Bronchial epithelial cell (primary cell): ENCODE measurements around the gene ZNF350. TPM values are rescaled to one million over a fixed set of nuclear protein-coding genes. Genes with fewer than 3 reads are reported as not detected.
A peak's percentile ranks its signal among the peaks of the same experiment; 100 is the strongest.

Source experiments
- DNase-seq: peaks from one replicate; pipeline ENCODE4 v3.0.0-alpha.2; 2010; ENCODE audit warnings: low read depth
- FAIRE-seq: peaks from 2 replicates; lab custom pipeline; 2011; peaks lifted over from hg19 to GRCh38; lab: Jason Lieb, UNC
- H3K27me3 ChIP-seq: 2 replicates; pipeline ENCODE4 v1.5.1; 2011; ENCODE audit warnings: low read length; ENCODE audit not compliant: control insufficient read depth, insufficient read depth
- H3K36me3 ChIP-seq: 2 replicates; pipeline ENCODE4 v1.5.1; 2011; ENCODE audit warnings: low read length; ENCODE audit not compliant: control insufficient read depth, insufficient read depth
- H3K4me3 ChIP-seq: 2 replicates; pipeline ENCODE4 v1.5.1; 2011; ENCODE audit warnings: mild to moderate bottlenecking, low read depth, low read length, control low read depth
- total RNA-seq: library from RNA; depleted of rRNA; stranded (reverse); fragments of >200 nt; gene quantifications from 2 replicates; pipeline ENCODE4 v1.2.1, GENCODE V29; 2014
- TF ChIP-seq, protein P1 (sequence below): IDR thresholded peaks from 2 replicates; pipeline ENCODE4 v1.5.1; 2011; ENCODE audit warnings: mild to moderate bottlenecking, moderate library complexity, low read length, control low read depth, inconsistent platforms; ENCODE audit not compliant: insufficient read depth, severe bottlenecking

Gene ZNF350
- total RNA-seq, 1 donor from 2014 or later = 11.6 TPM

- DNase-seq = no peak
- H3K27me3 ChIP-seq = no peaks in the 10 kb centered on the region
- no peak for FAIRE-seq
- TF ChIP-seq, protein P1, sequence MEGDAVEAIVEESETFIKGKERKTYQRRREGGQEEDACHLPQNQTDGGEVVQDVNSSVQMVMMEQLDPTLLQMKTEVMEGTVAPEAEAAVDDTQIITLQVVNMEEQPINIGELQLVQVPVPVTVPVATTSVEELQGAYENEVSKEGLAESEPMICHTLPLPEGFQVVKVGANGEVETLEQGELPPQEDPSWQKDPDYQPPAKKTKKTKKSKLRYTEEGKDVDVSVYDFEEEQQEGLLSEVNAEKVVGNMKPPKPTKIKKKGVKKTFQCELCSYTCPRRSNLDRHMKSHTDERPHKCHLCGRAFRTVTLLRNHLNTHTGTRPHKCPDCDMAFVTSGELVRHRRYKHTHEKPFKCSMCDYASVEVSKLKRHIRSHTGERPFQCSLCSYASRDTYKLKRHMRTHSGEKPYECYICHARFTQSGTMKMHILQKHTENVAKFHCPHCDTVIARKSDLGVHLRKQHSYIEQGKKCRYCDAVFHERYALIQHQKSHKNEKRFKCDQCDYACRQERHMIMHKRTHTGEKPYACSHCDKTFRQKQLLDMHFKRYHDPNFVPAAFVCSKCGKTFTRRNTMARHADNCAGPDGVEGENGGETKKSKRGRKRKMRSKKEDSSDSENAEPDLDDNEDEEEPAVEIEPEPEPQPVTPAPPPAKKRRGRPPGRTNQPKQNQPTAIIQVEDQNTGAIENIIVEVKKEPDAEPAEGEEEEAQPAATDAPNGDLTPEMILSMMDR = no peak
- H3K4me3 ChIP-seq = no peak overlapping the region
- H3K36me3 ChIP-seq = peaks cover 1% of the 10 kb centered on the region
Measured at GRCh38 chr19:51948975-51949374, 37.7 kb downstream of the ZNF350 start.

DNA sequence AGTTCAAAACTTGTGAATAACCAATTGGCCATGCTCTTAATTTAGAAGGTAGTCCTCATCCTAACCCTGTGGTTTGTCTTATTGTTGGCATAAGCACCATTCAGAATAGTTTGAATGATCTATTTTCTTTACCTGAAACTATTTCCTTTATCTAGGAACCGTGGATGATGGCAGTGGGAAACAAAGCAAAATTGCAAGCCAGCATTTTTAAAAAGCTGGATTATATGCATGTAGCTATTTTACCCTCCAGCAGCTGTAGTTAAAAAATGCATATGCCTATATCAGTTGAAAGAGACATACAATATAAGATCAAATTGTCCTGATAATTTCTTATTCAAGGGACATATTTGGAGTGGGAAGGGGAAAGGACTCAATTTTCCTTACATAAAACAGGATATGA is 40.0 kb downstream of the ZNF350 start:
- peaks cover 8% of the 10 kb centered on the region for H3K36me3 ChIP-seq
- H3K4me3 ChIP-seq = no peak overlapping the region
- DNase-seq (no peak), FAIRE-seq (no peak)
- TF ChIP-seq, protein P1 = no peak
- no peaks in the 10 kb centered on the region for H3K27me3 ChIP-seq

- TF ChIP-seq, protein P1 = no peak
- peaks cover 11% of the 10 kb centered on the region for H3K36me3 ChIP-seq
- no peak overlapping the region for H3K4me3 ChIP-seq
- DNase-seq (no peak), FAIRE-seq (peak; percentile 72)
- no peaks in the 10 kb centered on the region for H3K27me3 ChIP-seq
Measured at GRCh38 chr19:51944798-51945552, 41.7 kb downstream of the ZNF350 start.

GRCh38 chr19:51938936-51939335 is 47.7 kb downstream of the ZNF350 start:
- H3K36me3 ChIP-seq = peaks cover 15% of the 10 kb centered on the region
- TF ChIP-seq, protein P1 = no peak

DNA sequence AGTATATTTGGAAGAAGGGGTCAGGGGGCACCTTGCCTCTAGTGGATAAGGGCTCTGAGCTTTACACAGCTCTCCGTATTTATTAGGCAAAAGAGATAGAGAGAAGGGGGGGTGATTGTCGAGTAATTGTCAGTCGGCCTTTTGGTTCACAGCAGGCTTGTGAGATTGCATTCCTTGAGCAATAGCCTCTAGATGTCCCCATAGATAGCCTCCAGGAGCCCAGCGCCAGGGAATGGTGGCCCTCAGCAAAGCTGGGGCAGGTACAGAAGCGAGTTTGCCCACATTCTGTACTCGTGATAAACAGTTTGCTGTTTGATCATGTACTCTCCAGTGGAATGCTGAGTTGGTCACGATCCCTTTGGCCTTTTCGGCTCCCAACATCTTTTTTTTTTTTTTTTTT is 54.7 kb downstream of the ZNF350 start:
- Histone ChIP-seq H3K4me3 (no peak overlapping the region), H3K36me3 (peaks cover 8% of the 10 kb centered on the region), H3K27me3 (no peaks in the 10 kb centered on the region)
- DNase-seq (no peak), FAIRE-seq (no peak)
- TF ChIP-seq, protein P1 = no peak

More at GRCh38 chr19:51938936-51939335, 47.7 kb downstream of the ZNF350 start:
- Histone ChIP-seq H3K27me3 (no peaks in the 10 kb centered on the region), H3K4me3 (no peak overlapping the region)
- FAIRE-seq (no peak), DNase-seq (no peak)

GRCh38 chr19:51927859-51928258 is 58.8 kb downstream of the ZNF350 start:
- DNase-seq = no peak
- Histone ChIP-seq H3K27me3 (no peaks in the 10 kb centered on the region), H3K4me3 (peak overlapping the region; percentile 64), H3K36me3 (peaks cover 2% of the 10 kb centered on the region)
- TF ChIP-seq, protein P1 = no peak
- no peak for FAIRE-seq
